Activated gamma-delta T cell treated with Interleukin-2 at 50 U/mL for 16 hours (primary cell): ENCODE results near the gene SLC22A23.

Experiments
- DNase-seq: peaks from one replicate; pipeline ENCODE4 v3.0.0-alpha.2; 2020

SLC22A23 gene

GRCh38 chr6:3456898-3457709, at the start of gene SLC22A23:
TSS of gene SLC22A23 (minus strand) at chr6:3457050. CDS start at chr6:3456559, 491 bp downstream.
- DNase-seq: peak; percentile 50

- no peak for DNase-seq
Measured at GRCh38 chr6:3506200-3506599, 49.4 kb upstream of the SLC22A23 start.

DNA sequence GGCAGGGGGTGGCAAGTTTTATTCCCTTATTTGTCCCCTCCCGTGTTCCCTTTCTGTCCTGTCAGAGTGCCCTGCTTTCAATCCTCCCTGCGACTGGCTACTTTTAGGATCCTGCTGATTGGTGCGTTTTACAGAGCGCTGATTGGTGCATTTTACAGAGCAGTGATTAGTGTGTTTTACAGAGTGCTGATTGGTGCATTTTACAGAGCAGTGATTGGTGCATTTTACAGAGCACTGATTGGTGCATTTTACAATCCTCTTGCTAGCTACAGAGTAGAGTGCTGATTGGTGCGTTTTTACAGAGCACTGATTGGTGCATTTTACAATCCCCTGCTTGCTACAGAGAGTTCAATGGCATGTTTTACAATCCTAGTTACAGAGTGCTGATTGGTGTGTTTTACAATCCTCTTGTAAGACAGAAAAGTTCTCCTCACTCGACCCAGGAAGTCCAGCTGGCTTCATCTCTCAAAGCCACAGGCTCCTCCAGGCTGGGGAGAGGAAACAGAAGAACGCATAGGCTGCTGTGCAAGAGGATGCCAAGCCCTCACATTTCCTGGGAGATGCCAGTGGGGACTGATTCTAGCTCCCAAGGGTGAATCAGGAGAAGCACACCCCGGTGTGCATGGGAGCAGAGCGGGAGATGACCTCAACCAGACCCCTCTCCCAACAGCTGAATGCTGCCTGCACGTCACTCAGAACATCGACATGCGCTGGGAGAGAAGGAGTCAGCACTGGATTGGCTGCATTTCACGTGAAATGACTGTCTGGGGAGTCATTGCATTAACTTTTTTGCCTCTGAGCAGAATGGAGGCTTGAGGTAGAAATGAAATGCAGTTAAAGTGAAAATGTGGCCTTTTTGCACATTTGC, 48.3 kb upstream of the SLC22A23 start:
- no peak for DNase-seq

DNA sequence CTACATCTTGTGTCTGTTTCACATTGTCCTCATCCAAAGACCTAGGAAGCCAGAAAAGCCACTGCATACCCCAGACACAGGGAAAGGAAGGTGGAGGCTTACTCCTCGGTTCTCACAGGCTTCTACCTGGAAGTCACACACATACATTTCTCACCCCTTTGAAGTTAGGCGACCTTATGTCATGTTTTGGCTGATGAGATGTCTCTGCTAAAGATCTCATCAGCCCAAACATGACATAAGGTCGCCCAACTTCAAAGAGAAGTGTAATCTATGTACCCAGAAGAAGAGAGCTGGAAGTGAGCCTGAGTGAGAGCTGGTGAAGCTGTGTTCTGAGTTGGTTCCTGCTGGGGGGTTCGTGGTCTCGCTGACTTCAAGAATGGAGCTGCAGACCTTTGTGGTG, 47.5 kb upstream of the SLC22A23 start:
- DNase-seq: no peak

GRCh38 chr6:3501826-3502500, 45.1 kb upstream of the SLC22A23 start:
- no peak for DNase-seq

- no peak for DNase-seq
Measured at GRCh38 chr6:3500262-3501014, 43.6 kb upstream of the SLC22A23 start.

- DNase-seq: no peak
Measured at GRCh38 chr6:3499603-3500002, 42.8 kb upstream of the SLC22A23 start.

- no peak for DNase-seq
Measured at GRCh38 chr6:3496395-3496794, 39.5 kb upstream of the SLC22A23 start.

- no peak for DNase-seq
Measured at GRCh38 chr6:3494391-3495100, 37.7 kb upstream of the SLC22A23 start.

GRCh38 chr6:3490625-3490980, 33.8 kb upstream of the SLC22A23 start:
- no peak for DNase-seq

- no peak for DNase-seq
Measured at GRCh38 chr6:3489961-3490624, 33.2 kb upstream of the SLC22A23 start.

DNA sequence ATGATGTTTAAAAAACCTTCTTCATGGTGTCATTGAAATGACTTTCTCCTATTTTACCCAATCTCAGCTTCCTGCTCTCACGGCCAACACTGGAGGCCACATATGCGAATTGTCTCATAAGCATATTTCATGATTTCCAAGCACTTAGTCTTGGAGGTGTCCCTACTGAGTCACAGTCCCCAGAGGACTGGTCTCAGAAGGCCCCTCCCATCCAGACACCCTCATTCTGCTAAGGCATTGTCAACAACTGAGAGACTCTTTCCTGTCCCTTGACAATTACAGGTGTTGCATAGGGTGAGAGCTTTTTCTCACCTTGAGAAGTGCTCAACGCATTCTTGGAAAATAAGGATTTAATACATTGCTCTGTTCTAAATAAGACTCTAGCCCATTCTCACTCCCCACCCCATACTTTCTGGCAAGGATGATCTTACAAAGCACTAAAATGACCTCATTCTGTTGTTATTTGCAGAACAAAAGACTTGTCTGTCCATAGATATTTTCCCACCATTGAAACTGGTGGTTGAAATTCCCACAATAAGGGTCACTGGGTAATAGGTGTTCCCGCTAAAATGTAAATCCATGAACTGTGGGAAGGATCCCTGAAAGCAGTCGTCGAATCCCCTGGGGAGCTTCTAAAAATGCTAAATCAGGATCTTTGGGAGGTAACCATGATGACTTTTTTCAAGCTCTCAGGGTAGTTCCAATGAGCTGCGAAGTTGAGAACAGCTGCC, 32.3 kb upstream of the SLC22A23 start:
- DNase-seq: no peak

GRCh38 chr6:3484946-3485345, 28.1 kb upstream of the SLC22A23 start:
- no peak for DNase-seq

DNA sequence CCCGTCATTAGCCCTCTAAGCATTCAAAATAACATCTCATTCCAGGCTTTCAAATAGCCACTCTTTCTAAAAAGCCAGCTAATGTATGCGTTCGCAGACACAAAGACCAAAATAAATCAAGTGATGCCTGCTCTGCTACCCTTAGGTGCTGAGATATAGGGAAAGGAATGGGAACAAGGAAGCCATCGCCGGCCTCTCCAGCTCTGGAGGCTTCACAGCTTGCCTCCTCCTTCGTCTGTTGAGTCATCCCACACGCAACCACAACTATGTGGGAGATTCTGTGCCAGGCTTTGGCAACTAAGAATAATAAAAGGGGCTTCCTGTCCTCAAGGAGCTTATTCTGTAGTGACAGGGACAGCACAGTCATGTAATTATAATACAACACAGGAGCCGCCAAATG, 27.3 kb upstream of the SLC22A23 start:
- no peak for DNase-seq

DNA sequence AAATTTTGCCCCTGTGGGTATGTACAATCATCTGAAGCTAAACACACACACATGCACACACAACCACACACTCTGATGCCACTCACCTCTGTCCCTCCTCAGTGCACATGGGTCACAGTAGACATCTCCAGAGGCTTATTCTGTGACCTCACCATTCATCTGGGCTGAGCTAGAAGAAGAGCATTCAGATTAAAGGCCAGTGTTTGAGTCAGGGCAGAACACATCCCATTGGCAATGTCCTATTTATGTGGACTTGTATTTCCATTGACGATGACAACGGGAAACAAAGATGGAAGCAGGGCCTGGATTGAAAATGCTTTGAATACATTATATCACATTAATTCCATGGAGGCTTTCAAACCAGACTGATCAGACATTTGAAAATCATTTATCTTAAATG, 26.8 kb upstream of the SLC22A23 start:
- DNase-seq: no peak

DNA sequence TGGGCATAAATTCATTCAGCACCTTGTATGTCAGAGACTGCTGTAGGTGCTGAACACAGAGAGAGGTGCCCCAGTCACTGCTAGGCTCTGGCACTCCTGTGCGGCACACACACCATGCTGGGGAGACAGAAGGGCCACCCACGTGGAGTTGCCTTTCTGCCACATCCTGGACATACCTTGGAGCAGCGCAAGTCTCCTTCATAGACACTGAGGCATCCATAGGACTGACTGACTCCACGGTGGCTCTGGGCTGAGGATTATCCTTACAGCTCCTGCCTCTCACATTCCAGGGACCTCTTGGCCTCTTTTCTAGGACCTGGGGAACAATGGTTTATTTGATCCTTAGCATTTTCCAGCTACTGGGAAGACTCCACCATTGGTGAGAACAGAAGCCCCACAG, 26.0 kb upstream of the SLC22A23 start:
- DNase-seq: no peak

DNA sequence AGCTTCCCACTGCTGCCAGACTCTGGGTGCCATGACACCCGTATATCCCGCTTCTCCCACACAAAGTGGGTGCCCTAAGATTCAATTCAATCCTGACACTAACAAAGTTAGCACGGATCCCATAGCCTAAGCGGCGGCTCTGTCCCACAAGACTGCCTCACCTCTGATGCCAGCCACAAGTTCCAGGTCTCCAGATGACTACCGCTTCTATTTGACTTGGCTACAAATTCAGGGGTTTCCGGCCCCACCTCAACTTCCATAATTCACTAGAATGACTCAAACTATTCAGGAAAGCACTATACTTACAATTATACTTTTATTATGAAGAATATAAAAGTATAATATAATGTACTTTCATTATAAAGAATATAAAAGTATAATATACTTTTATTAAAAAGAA, 24.8 kb upstream of the SLC22A23 start:
- no peak for DNase-seq

- no peak for DNase-seq
Measured at GRCh38 chr6:3480009-3480408, 23.2 kb upstream of the SLC22A23 start.

DNA sequence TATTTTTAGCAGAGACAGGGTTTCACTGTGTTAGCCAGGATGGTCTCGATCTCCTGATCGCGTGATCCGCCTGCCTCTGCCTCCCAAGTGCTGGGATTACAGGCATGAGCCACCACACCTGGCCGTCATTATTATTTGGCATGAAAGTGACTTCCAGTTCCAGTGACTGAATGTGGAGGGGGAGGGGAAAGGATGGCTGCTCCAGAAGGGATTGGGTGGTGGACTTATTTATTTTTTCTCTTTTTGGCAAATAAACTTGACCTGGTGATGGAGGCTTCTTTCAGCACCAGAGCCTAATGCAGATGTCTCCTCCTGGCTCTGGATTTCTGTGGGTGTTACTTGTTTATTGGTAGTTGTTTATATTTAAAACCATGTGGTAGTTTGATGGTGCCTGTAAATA, 16.9 kb upstream of the SLC22A23 start:
- DNase-seq: no peak

GRCh38 chr6:3471711-3472110, 14.9 kb upstream of the SLC22A23 start:
- DNase-seq: no peak

GRCh38 chr6:3471286-3471685, 14.4 kb upstream of the SLC22A23 start:
- DNase-seq: no peak
